Measurements from ENCODE around the gene MEIS3. TPM values are rescaled to one million over a fixed set of nuclear protein-coding genes. Genes with fewer than 3 reads are reported as not detected.
A peak's percentile ranks its signal among the peaks of the same experiment; 100 is the strongest.
"Not testable (repeated sequence)": the region's sequence is repeated elsewhere in the genome, so short reads cannot be mapped to it uniquely, and the experiment has no call there.

The MEIS3 gene
- total RNA-seq, 2 experiments from 2014 or later = 0.18 TPM; not detected in 1

- H3K4me1 Mint-ChIP-seq = peaks cover 15% of the 10 kb centered on the region
- no peak overlapping the region for H3K27ac Mint-ChIP-seq
- no peak for DNase-seq
- H3K27me3 Mint-ChIP-seq = peaks cover 83% of the 10 kb centered on the region
- ChIA-PET POLR2A (no interaction called here), CTCF (no interaction called here)
- no peaks in the 10 kb centered on the region for H3K36me3 Mint-ChIP-seq (ENCODE audit: low read depth)
- no peaks in the 10 kb centered on the region for H3K9me3 Mint-ChIP-seq
- no peak overlapping the region for H3K4me3 Mint-ChIP-seq
These were observed 2.0 kb upstream of the MEIS3 start for GRCh38 chr19:47421244-47421786.

GRCh38 chr19:47419789-47420188, 462 bp upstream of the MEIS3 start:
- Mint-ChIP-seq H3K27ac (no peak overlapping the region), H3K4me3 (no peak overlapping the region), H3K9me3 (no peaks in the 10 kb centered on the region), H3K4me1 (peaks cover 15% of the 10 kb centered on the region), H3K36me3 (ENCODE audit: low read depth) (no peaks in the 10 kb centered on the region), H3K27me3 (peaks cover 83% of the 10 kb centered on the region)
- no peak for DNase-seq
- ChIA-PET POLR2A (no interaction called here), CTCF (interaction anchor here (1.0 kb wide), 1 partner anchor 8 kb away, joined by 4 read pairs; no protein-coding TSS in a partner anchor)

- ChIA-PET POLR2A (no interaction called here), CTCF (no interaction called here)
- Mint-ChIP-seq H3K27ac (no peak overlapping the region), H3K4me3 (no peak overlapping the region), H3K36me3 (ENCODE audit: low read depth) (no peaks in the 10 kb centered on the region), H3K9me3 (no peaks in the 10 kb centered on the region), H3K4me1 (peaks cover 15% of the 10 kb centered on the region), H3K27me3 (peaks cover 82% of the 10 kb centered on the region)
- no peak for DNase-seq
These were observed 666 bp downstream of the MEIS3 start for GRCh38 chr19:47418692-47419029.

- no peak overlapping the region for H3K27ac Mint-ChIP-seq
- H3K36me3 Mint-ChIP-seq (ENCODE audit: low read depth) = no peaks in the 10 kb centered on the region
These were observed 1.3 kb downstream of the MEIS3 start for GRCh38 chr19:47417746-47418691.

GRCh38 chr19:47417107-47417745, 2.1 kb downstream of the MEIS3 start:
- Mint-ChIP-seq H3K4me1 (peaks cover 12% of the 10 kb centered on the region), H3K27me3 (peaks cover 71% of the 10 kb centered on the region), H3K9me3 (no peaks in the 10 kb centered on the region), H3K36me3 (ENCODE audit: low read depth) (no peaks in the 10 kb centered on the region), H3K27ac (no peak overlapping the region), H3K4me3 (no peak overlapping the region)
- DNase-seq = no peak
- ChIA-PET POLR2A (no interaction called here), CTCF (interaction anchor here (0.8 kb wide), 1 partner anchor 135 kb away, joined by 3 read pairs; no protein-coding TSS in a partner anchor)

More at GRCh38 chr19:47417746-47418691, 1.3 kb downstream of the MEIS3 start:
- POLR2A ChIA-PET = no interaction called here
- no peak for DNase-seq
- Mint-ChIP-seq H3K9me3 (no peaks in the 10 kb centered on the region), H3K4me1 (peaks cover 15% of the 10 kb centered on the region), H3K27me3 (peaks cover 78% of the 10 kb centered on the region), H3K4me3 (peak overlapping the region; percentile 3)
- CTCF ChIA-PET = no interaction called here

- Mint-ChIP-seq H3K9me3 (no peaks in the 10 kb centered on the region), H3K27me3 (peaks cover 65% of the 10 kb centered on the region), H3K36me3 (ENCODE audit: low read depth) (no peaks in the 10 kb centered on the region), H3K4me1 (peaks cover 11% of the 10 kb centered on the region), H3K27ac (no peak overlapping the region), H3K4me3 (no peak overlapping the region)
- no peak for DNase-seq
- ChIA-PET CTCF (interaction anchor here (0.8 kb wide), 1 partner anchor 134 kb away, joined by 3 read pairs; no protein-coding TSS in a partner anchor), POLR2A (no interaction called here)
These were observed 2.7 kb downstream of the MEIS3 start for GRCh38 chr19:47416643-47416985.

- Mint-ChIP-seq H3K9me3 (no peaks in the 10 kb centered on the region), H3K4me3 (no peak overlapping the region), H3K27me3 (peaks cover 60% of the 10 kb centered on the region), H3K36me3 (ENCODE audit: low read depth) (no peaks in the 10 kb centered on the region), H3K4me1 (peaks cover 11% of the 10 kb centered on the region), H3K27ac (no peak overlapping the region)
- ChIA-PET POLR2A (no interaction called here), CTCF (interaction anchor here (1.1 to 1.6 kb wide), 2 partner anchors 12 to 119 kb away, joined by 4 to 9 read pairs; no protein-coding TSS in a partner anchor)
- no peak for DNase-seq
These were observed 3.2 kb downstream of the MEIS3 start for GRCh38 chr19:47415953-47416642.

- H3K27ac Mint-ChIP-seq = no peak overlapping the region
- ChIA-PET CTCF (interaction anchor here (0.5 to 0.6 kb wide), 2 partner anchors 545 to 768 kb away, joined by 4 to 5 read pairs; no protein-coding TSS in a partner anchor), POLR2A (no interaction called here)
- H3K4me3 Mint-ChIP-seq = no peak overlapping the region
- no peak for DNase-seq
- H3K27me3 Mint-ChIP-seq = peaks cover 46% of the 10 kb centered on the region
- H3K9me3 Mint-ChIP-seq = no peaks in the 10 kb centered on the region
- no peaks in the 10 kb centered on the region for H3K36me3 Mint-ChIP-seq (ENCODE audit: low read depth)
- peaks cover 11% of the 10 kb centered on the region for H3K4me1 Mint-ChIP-seq
These were observed 4.9 kb downstream of the MEIS3 start for GRCh38 chr19:47414469-47414868.

GRCh38 chr19:47413941-47414340, 5.4 kb downstream of the MEIS3 start:
- Mint-ChIP-seq H3K4me1 (peaks cover 11% of the 10 kb centered on the region), H3K27me3 (peaks cover 48% of the 10 kb centered on the region), H3K9me3 (no peaks in the 10 kb centered on the region), H3K27ac (no peak overlapping the region), H3K4me3 (no peak overlapping the region), H3K36me3 (ENCODE audit: low read depth) (no peaks in the 10 kb centered on the region)
- no peak for DNase-seq
- ChIA-PET POLR2A (no interaction called here), CTCF (interaction anchor here (0.5 kb wide), 1 partner anchor 544 kb away, joined by 5 read pairs; no protein-coding TSS in a partner anchor)

GRCh38 chr19:47411696-47412095, 7.6 kb downstream of the MEIS3 start:
- H3K4me3 Mint-ChIP-seq; H3K9me3 Mint-ChIP-seq; H3K4me1 Mint-ChIP-seq; H3K36me3 Mint-ChIP-seq (ENCODE audit: low read depth); DNase-seq; H3K27ac Mint-ChIP-seq: not testable (repeated sequence)
- POLR2A ChIA-PET = interaction anchor here (0.8 kb wide), 1 partner anchor 17 kb away, joined by 4 read pairs; no protein-coding TSS in a partner anchor
- CTCF ChIA-PET = interaction anchor here (0.5 to 1.3 kb wide), 3 partner anchors 16 to 212 kb away, joined by 3 to 4 read pairs (median 3); no protein-coding TSS in a partner anchor
- H3K27me3 Mint-ChIP-seq = peaks cover 41% of the 10 kb centered on the region

GRCh38 chr19:47411101-47411500, 8.2 kb downstream of the MEIS3 start:
- CTCF ChIA-PET = interaction anchor here (1.2 to 1.3 kb wide), 2 partner anchors 17 to 106 kb away, joined by 3 to 4 read pairs; no protein-coding TSS in a partner anchor
- Mint-ChIP-seq H3K27me3 (peaks cover 41% of the 10 kb centered on the region), H3K4me1 (no peaks in the 10 kb centered on the region), H3K9me3 (no peaks in the 10 kb centered on the region), H3K27ac (no peak overlapping the region), H3K4me3 (no peak overlapping the region), H3K36me3 (ENCODE audit: low read depth) (no peaks in the 10 kb centered on the region)
- DNase-seq = no peak
- POLR2A ChIA-PET = no interaction called here

- Mint-ChIP-seq H3K36me3 (ENCODE audit: low read depth) (no peaks in the 10 kb centered on the region), H3K27me3 (peaks cover 40% of the 10 kb centered on the region), H3K9me3 (no peaks in the 10 kb centered on the region), H3K4me3 (no peak overlapping the region), H3K27ac (no peak overlapping the region), H3K4me1 (no peaks in the 10 kb centered on the region)
- CTCF ChIA-PET = no interaction called here
- POLR2A ChIA-PET = no interaction called here
- DNase-seq = no peak
These were observed 11.0 kb downstream of the MEIS3 start for GRCh38 chr19:47408156-47408938.

Measured in activated CD4-positive, alpha-beta memory T cell treated with anti-CD3 and anti-CD28 coated beads, Interleukin-2, amount 10 ng/mL, durations not matched to agents 7 days and 5 days (primary cell).